Mucosa of stomach (tissue), 1 donor: Measurements from ENCODE around the gene ROBO2.

Experiments
- H3K27me3 ChIP-seq: one replicate; pipeline ENCODE4 v1.7.0; 2013; ENCODE audit warnings: mild to moderate bottlenecking, low read length; ENCODE audit not compliant: control insufficient read depth, insufficient read depth
- H3K36me3 ChIP-seq: one replicate; pipeline ENCODE4 v1.7.0; 2013; ENCODE audit warnings: low read length; ENCODE audit not compliant: control insufficient read depth, insufficient read depth
- H3K4me1 ChIP-seq: one replicate; pipeline ENCODE4 v1.7.0; 2013; ENCODE audit warnings: mild to moderate bottlenecking, low read length; ENCODE audit not compliant: control insufficient read depth, insufficient read depth
- H3K4me3 ChIP-seq: one replicate; pipeline ENCODE4 v1.7.0; 2013; ENCODE audit warnings: low read length
- H3K9ac ChIP-seq: one replicate; pipeline ENCODE4 v1.7.0; 2013; ENCODE audit warnings: mild to moderate bottlenecking, low read length, moderate library complexity
- H3K9me3 ChIP-seq: one replicate; pipeline ENCODE4 v1.7.0; 2013; ENCODE audit warnings: mild to moderate bottlenecking, low read length, moderate library complexity; ENCODE audit not compliant: control insufficient read depth
- donor health status: Pancreatic carcinoma.

The ROBO2 gene

DNA sequence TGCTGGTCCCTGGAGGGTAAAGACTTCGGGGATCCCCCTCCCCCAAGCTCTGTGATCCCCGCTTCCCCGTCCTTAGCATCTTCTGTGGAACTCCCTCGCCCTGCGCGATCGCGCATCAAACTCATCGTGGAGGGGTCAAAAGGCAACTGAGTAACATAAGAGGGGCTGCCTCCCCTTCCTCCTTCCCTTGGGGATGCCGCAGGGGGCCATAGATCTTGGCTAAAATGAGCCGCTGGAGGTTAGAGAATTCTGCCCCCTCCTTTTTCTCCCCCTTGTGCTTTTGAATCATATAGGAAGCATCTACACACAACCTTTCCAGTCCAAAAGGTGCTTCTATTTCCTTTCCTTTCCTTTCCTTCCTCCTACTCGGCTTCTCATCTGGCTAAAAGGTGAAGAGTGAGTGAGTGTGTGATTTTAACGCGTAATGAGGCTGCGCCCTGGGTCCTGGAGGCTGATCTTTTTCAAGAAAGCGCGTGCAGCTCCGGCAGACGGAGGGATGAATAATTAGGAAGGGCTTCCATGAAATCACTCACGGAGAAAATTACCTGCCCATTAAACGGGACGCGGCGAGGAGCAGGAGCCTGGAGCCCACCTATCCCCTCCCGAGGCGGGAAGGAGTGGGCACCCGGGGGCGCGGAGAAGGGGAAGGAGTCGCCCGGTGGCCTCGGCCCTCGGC lies 831 bp upstream of the ROBO2 start:
- Histone ChIP-seq H3K9ac (peak overlapping the region; percentile 24), H3K4me3 (peak overlapping the region; percentile 23), H3K27me3 (peaks cover 35% of the 10 kb centered on the region), H3K36me3 (no peaks in the 10 kb centered on the region), H3K9me3 (no peaks in the 10 kb centered on the region), H3K4me1 (peaks cover 9% of the 10 kb centered on the region)

DNA sequence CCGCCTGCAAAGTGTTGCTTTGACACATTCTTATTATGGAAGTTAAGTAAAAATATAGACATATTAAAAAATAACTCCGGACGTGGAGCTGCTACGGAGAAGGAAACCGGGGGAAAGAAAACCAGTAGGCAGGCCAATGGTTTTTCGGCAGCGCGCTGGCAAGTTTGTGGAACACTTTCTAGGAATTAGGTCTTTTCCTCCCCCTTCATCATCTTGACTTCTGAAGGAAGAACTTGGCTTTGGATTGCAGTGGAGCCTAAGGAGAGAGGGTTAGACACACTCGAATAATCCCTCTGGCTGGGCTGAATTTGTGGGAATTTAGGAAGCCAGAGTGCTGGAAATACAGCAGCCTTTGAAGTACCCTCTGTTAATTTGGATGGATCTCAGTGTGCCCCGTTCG lies 317 bp downstream of the ROBO2 start:
- Histone ChIP-seq H3K4me3 (no peak overlapping the region), H3K27me3 (peaks cover 35% of the 10 kb centered on the region), H3K9ac (no peak overlapping the region), H3K36me3 (no peaks in the 10 kb centered on the region), H3K9me3 (no peaks in the 10 kb centered on the region), H3K4me1 (peaks cover 9% of the 10 kb centered on the region)

DNA sequence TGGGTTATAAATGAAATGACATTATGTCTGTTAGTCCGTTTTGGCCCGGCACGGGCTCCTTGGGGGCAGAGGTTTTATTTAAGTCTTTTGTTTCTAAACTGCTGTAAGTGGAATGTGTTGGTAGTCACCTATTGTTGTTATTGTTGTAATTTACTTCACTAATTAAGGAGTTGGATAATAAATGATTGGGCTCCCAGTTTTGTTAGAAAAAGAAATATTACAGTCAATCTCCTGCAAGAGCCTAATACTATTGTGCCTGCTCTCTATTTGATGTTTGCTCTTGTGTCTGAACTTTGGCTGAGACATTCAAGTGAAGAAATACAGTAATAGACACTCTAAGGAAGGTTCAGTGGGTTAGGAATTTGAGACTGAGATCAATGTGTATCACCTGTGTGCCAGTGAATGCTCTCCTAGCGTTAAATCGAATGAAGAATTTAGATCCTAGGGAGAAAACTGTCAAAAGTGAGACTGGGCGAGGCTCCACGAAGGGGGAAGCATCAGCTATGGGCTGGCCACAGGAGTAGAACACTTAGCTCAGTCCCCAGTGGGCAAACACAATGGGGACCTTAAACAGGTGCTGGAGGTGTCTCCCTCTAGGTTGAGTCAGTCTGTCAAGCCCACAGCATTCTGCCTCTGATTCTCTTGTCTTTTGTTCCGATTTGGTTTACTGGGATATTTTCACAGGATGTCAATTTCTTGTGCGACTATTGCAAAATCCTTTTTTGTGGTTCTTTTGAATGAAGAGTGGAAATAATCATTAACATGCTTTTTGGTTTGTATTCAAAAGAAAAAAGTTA lies 1.2 kb downstream of the ROBO2 start:
- H3K9me3 ChIP-seq: no peaks in the 10 kb centered on the region
- no peaks in the 10 kb centered on the region for H3K36me3 ChIP-seq
- H3K4me1 ChIP-seq: peaks cover 9% of the 10 kb centered on the region
- H3K4me3 ChIP-seq: no peak overlapping the region
- H3K9ac ChIP-seq: no peak overlapping the region
- peaks cover 35% of the 10 kb centered on the region for H3K27me3 ChIP-seq

- H3K9ac ChIP-seq: no peak overlapping the region
These were observed 1.9 kb downstream of the ROBO2 start for GRCh38 chr3:77041811-77042210.

GRCh38 chr3:77042343-77042742 lies 2.4 kb downstream of the ROBO2 start:
- Histone ChIP-seq H3K9ac (no peak overlapping the region), H3K27me3 (peaks cover 35% of the 10 kb centered on the region), H3K36me3 (no peaks in the 10 kb centered on the region), H3K4me3 (no peak overlapping the region), H3K4me1 (peaks cover 9% of the 10 kb centered on the region), H3K9me3 (no peaks in the 10 kb centered on the region)

More at GRCh38 chr3:77041811-77042210, 1.9 kb downstream of the ROBO2 start:
- Histone ChIP-seq H3K9me3 (no peaks in the 10 kb centered on the region), H3K36me3 (no peaks in the 10 kb centered on the region), H3K4me3 (no peak overlapping the region), H3K4me1 (peaks cover 9% of the 10 kb centered on the region), H3K27me3 (peaks cover 35% of the 10 kb centered on the region)

- Histone ChIP-seq H3K9ac (no peak overlapping the region), H3K9me3 (no peaks in the 10 kb centered on the region), H3K36me3 (no peaks in the 10 kb centered on the region), H3K4me1 (peaks cover 9% of the 10 kb centered on the region), H3K27me3 (peaks cover 35% of the 10 kb centered on the region), H3K4me3 (no peak overlapping the region)
These were observed 3.0 kb downstream of the ROBO2 start for GRCh38 chr3:77042882-77043281.

DNA sequence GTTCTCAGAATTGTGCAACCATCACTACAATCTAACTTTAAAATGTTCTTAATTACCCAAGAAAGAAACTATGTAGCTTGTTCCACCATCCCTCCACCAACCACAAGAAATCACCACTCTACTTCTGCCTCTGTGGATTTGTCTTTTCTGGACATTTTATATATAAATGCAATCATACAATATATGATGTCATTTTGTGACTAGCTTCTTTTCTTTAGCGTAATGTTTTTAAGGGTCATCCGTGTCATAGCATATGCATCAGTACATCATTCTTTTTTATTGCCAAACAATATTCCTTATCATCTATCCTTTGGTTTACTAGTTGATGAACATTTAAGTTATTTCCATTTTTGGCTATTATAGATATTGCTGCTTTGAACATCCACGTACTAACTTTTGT lies 5.8 kb downstream of the ROBO2 start:
- Histone ChIP-seq H3K4me3 (no peak overlapping the region), H3K9me3 (no peaks in the 10 kb centered on the region), H3K36me3 (no peaks in the 10 kb centered on the region), H3K27me3 (peaks cover 17% of the 10 kb centered on the region), H3K4me1 (no peaks in the 10 kb centered on the region), H3K9ac (no peak overlapping the region)

DNA sequence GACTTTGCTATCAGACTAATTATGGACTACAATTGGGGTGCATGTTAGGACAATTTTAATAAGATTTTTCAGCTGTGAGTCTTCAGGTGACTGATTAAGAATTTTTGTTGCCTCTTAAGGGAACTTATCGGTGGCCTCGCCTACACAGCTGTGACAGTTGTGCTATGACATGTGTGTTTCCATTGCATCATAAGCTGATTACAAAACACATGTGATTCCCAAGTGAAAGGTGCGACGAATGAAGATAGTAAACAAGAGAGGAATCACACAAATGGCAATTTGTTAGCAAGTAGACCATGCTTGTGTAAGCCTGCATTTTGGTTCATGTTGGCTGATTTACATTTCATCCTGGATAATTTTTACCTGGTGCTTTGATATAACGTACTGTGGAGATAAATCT lies 8.3 kb downstream of the ROBO2 start:
- no peak overlapping the region for H3K4me3 ChIP-seq
- H3K9ac ChIP-seq: no peak overlapping the region
- H3K36me3 ChIP-seq: no peaks in the 10 kb centered on the region
- H3K4me1 ChIP-seq: no peaks in the 10 kb centered on the region
- no peaks in the 10 kb centered on the region for H3K27me3 ChIP-seq
- H3K9me3 ChIP-seq: no peaks in the 10 kb centered on the region

- Histone ChIP-seq H3K36me3 (no peaks in the 10 kb centered on the region), H3K9me3 (no peaks in the 10 kb centered on the region), H3K27me3 (no peaks in the 10 kb centered on the region), H3K4me3 (no peak overlapping the region), H3K9ac (no peak overlapping the region), H3K4me1 (no peaks in the 10 kb centered on the region)
These were observed 11.7 kb downstream of the ROBO2 start for GRCh38 chr3:77051591-77051990.

- H3K27me3 ChIP-seq: no peaks in the 10 kb centered on the region
- H3K4me3 ChIP-seq: no peak overlapping the region
- H3K9ac ChIP-seq: no peak overlapping the region
- H3K4me1 ChIP-seq: no peaks in the 10 kb centered on the region
- H3K9me3 ChIP-seq: no peaks in the 10 kb centered on the region
- H3K36me3 ChIP-seq: no peaks in the 10 kb centered on the region
These were observed 12.2 kb downstream of the ROBO2 start for GRCh38 chr3:77052051-77052501.

DNA sequence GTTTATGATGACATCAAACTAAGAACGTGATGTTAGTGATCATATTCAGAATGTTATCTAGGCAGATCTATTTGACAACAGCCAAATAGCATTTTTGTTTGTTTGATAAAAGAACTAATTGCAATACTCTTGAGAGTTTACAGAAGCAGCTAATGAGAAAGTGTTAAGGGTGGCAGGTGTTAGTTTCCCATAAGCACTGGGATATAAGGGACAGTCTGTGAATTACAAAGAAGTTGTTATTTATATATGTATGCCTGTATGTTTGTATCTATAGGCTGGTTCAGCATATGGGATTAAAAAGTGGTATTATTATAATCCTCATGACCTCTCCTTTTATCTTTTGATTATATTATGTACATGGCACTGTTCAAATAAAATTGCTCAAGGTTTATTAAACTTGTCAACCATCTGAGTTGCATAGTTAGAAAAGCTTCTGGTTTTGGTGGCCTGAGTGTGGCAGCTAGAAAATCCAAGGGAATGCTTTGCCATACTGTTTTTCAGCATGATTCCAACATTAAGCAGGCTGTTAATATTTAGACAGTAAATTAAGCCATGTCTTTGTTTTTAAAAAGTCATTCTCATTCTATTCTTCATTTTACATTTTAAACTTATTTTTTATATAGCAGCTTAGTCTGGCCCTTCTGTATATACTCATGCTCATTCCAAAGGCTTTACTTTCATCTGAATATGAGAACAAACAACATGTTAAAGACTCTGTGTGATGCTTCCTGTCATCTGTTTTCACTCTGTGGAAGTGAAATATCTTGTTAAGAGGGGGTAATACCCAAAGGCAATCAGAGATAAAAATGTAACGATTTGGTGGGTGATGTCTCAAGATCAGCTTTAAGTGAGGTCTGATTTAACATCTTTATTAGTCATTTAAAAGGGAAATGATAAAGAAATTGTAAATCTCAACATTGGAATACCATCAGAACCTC lies 13.1 kb downstream of the ROBO2 start:
- Histone ChIP-seq H3K4me3 (no peak overlapping the region), H3K36me3 (no peaks in the 10 kb centered on the region), H3K9me3 (no peaks in the 10 kb centered on the region), H3K4me1 (no peaks in the 10 kb centered on the region), H3K27me3 (no peaks in the 10 kb centered on the region), H3K9ac (no peak overlapping the region)

- H3K9ac ChIP-seq: no peak overlapping the region
- H3K9me3 ChIP-seq: no peaks in the 10 kb centered on the region
- H3K4me1 ChIP-seq: no peaks in the 10 kb centered on the region
- no peak overlapping the region for H3K4me3 ChIP-seq
- no peaks in the 10 kb centered on the region for H3K27me3 ChIP-seq
- H3K36me3 ChIP-seq: no peaks in the 10 kb centered on the region
These were observed 13.9 kb downstream of the ROBO2 start for GRCh38 chr3:77053795-77054194.
